ENCODE measurements around the gene NFIB. TPM values are rescaled to one million over a fixed set of nuclear protein-coding genes. Genes with fewer than 3 reads are reported as not detected.

The NFIB gene
- total RNA-seq, 1 donor from 2014 or later: 9.4 TPM

DNA sequence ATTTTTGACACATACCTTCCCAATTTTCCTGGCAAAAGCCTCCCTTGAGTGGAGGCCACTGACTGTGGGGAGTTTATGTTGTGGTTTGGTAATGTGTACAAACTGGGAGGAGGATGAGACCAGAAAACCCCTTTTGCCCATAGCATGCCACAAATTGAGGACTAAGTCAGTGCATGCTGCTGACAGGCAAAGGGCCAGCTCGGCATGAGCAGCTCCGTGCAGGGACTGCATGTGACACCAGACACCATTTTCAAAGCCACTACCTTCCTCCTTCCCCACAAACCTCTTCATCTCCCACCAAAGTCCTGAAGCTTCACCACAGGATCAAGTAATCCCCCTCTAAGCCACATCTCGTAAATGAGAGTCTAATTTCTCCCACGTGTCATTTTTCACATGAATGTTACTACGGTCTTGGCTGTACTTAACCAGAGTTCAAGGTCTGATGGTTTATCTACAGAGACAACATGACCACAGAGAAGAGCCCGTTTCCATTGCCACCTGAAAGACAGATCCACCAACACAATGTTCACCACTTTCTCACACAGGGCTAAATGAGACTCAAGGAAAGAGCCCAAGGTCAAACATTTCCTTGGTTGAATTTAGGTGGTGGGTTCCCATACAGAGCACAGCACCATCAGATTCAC lies 106.5 kb downstream of the NFIB start:
- H3K9ac ChIP-seq (ENCODE audit: low read length): no peak overlapping the region
- FAIRE-seq (no peak), DNase-seq (ENCODE audit: low read depth) (no peak)
- no peaks in the 10 kb centered on the region for H3K36me3 Mint-ChIP-seq (ENCODE audit: low read depth, unreplicated experiment)
- peaks cover 75% of the 10 kb centered on the region for H3K79me2 ChIP-seq (ENCODE audit: insufficient read depth, low read length)
- no peak overlapping the region for H3K27ac Mint-ChIP-seq (ENCODE audit: unreplicated experiment)
- H3K4me3 Mint-ChIP-seq (ENCODE audit: unreplicated experiment): no peak overlapping the region
- H3K36me3 ChIP-seq (ENCODE audit: insufficient read depth, low read length): no peaks in the 10 kb centered on the region
- no peaks in the 10 kb centered on the region for H3K9me3 ChIP-seq (ENCODE audit: insufficient read depth, low read depth, low read length)
- no peak overlapping the region for H3K4me3 ChIP-seq (ENCODE audit: insufficient read depth, low read depth, low read length)
- H3K4me1 Mint-ChIP-seq (ENCODE audit: low read depth, unreplicated experiment): peaks cover 15% of the 10 kb centered on the region
- H3K4me2 ChIP-seq (ENCODE audit: low read length): no peak overlapping the region
- TF ChIP-seq CTCF (IDR thresholded peaks at IDR 0.05; ENCODE audit: insufficient read depth, low read depth, low read length): no peak
- TF ChIP-seq EZH2 (IDR thresholded peaks at IDR 0.05; ENCODE audit: insufficient read depth, low read length): no peak
- no peaks in the 10 kb centered on the region for H3K9me3 Mint-ChIP-seq (ENCODE audit: unreplicated experiment)
- H2AFZ ChIP-seq (ENCODE audit: low read depth, low read length): no peak overlapping the region
- no peaks in the 10 kb centered on the region for H3K27me3 Mint-ChIP-seq (ENCODE audit: low read depth, unreplicated experiment)
- peaks cover 45% of the 10 kb centered on the region for H3K4me1 ChIP-seq (ENCODE audit: insufficient read depth, low read length)
- H3K27ac ChIP-seq (ENCODE audit: low read depth, low read length): no peak overlapping the region
- H3K27me3 ChIP-seq (ENCODE audit: insufficient read depth, low read length): no peaks in the 10 kb centered on the region
- H4K20me1 ChIP-seq (ENCODE audit: insufficient read depth, low read length): no peaks in the 10 kb centered on the region

- peak; percentile 97 for DNase-seq (ENCODE audit: low read depth)
- H4K20me1 ChIP-seq (ENCODE audit: insufficient read depth, low read length): no peaks in the 10 kb centered on the region
- peak overlapping the region; percentile 56 for H3K4me2 ChIP-seq (ENCODE audit: low read length)
- peak; percentile 98 for FAIRE-seq
- H3K79me2 ChIP-seq (ENCODE audit: insufficient read depth, low read length): peaks cover 72% of the 10 kb centered on the region
- peaks cover 35% of the 10 kb centered on the region for H3K4me1 ChIP-seq (ENCODE audit: insufficient read depth, low read length)
- no peak for TF ChIP-seq EZH2 (IDR thresholded peaks at IDR 0.05; ENCODE audit: insufficient read depth, low read length)
- TF ChIP-seq CTCF (IDR thresholded peaks at IDR 0.05; ENCODE audit: insufficient read depth, low read depth, low read length): no peak
- no peaks in the 10 kb centered on the region for H3K27me3 Mint-ChIP-seq (ENCODE audit: low read depth, unreplicated experiment)
- no peaks in the 10 kb centered on the region for H3K36me3 Mint-ChIP-seq (ENCODE audit: low read depth, unreplicated experiment)
- peak overlapping the region; percentile 4 for H3K27ac Mint-ChIP-seq (ENCODE audit: unreplicated experiment)
- H3K4me3 Mint-ChIP-seq (ENCODE audit: unreplicated experiment): no peak overlapping the region
- peak overlapping the region; percentile 69 for H3K27ac ChIP-seq (ENCODE audit: low read depth, low read length)
- no peaks in the 10 kb centered on the region for H3K27me3 ChIP-seq (ENCODE audit: insufficient read depth, low read length)
- H3K4me3 ChIP-seq (ENCODE audit: insufficient read depth, low read depth, low read length): no peak overlapping the region
- no peaks in the 10 kb centered on the region for H3K9me3 ChIP-seq (ENCODE audit: insufficient read depth, low read depth, low read length)
- peaks cover 12% of the 10 kb centered on the region for H3K4me1 Mint-ChIP-seq (ENCODE audit: low read depth, unreplicated experiment)
- no peaks in the 10 kb centered on the region for H3K36me3 ChIP-seq (ENCODE audit: insufficient read depth, low read length)
- H3K9ac ChIP-seq (ENCODE audit: low read length): no peak overlapping the region
- no peak overlapping the region for H2AFZ ChIP-seq (ENCODE audit: low read depth, low read length)
- no peaks in the 10 kb centered on the region for H3K9me3 Mint-ChIP-seq (ENCODE audit: unreplicated experiment)
Observed at GRCh38 chr9:14205463-14205862, 108.5 kb downstream of the NFIB start.

GRCh38 chr9:14203356-14204056 lies 110.4 kb downstream of the NFIB start:
- Histone ChIP-seq H3K9me3 (ENCODE audit: insufficient read depth, low read depth, low read length) (no peaks in the 10 kb centered on the region), H3K9ac (ENCODE audit: low read length) (peak overlapping the region; percentile 51), H3K4me3 (ENCODE audit: insufficient read depth, low read depth, low read length) (peak overlapping the region; percentile 35), H2AFZ (ENCODE audit: low read depth, low read length) (peak overlapping the region; percentile 71), H3K4me2 (ENCODE audit: low read length) (peak overlapping the region; percentile 71), H3K36me3 (ENCODE audit: insufficient read depth, low read length) (no peaks in the 10 kb centered on the region), H4K20me1 (ENCODE audit: insufficient read depth, low read length) (no peaks in the 10 kb centered on the region), H3K4me1 (ENCODE audit: insufficient read depth, low read length) (peaks cover 37% of the 10 kb centered on the region), H3K79me2 (ENCODE audit: insufficient read depth, low read length) (peaks cover 63% of the 10 kb centered on the region), H3K27ac (ENCODE audit: low read depth, low read length) (peak overlapping the region; percentile 36), H3K27me3 (ENCODE audit: insufficient read depth, low read length) (no peaks in the 10 kb centered on the region)
- H3K4me1 Mint-ChIP-seq (ENCODE audit: low read depth, unreplicated experiment): peaks cover 10% of the 10 kb centered on the region
- H3K36me3 Mint-ChIP-seq (ENCODE audit: low read depth, unreplicated experiment): no peaks in the 10 kb centered on the region
- FAIRE-seq: no peak
- H3K9me3 Mint-ChIP-seq (ENCODE audit: unreplicated experiment): no peaks in the 10 kb centered on the region
- DNase-seq (ENCODE audit: low read depth): peak; percentile 41
- H3K4me3 Mint-ChIP-seq (ENCODE audit: unreplicated experiment): no peak overlapping the region
- H3K27me3 Mint-ChIP-seq (ENCODE audit: low read depth, unreplicated experiment): no peaks in the 10 kb centered on the region
- TF ChIP-seq CTCF (IDR thresholded peaks at IDR 0.05; ENCODE audit: insufficient read depth, low read depth, low read length) (no peak), EZH2 (IDR thresholded peaks at IDR 0.05; ENCODE audit: insufficient read depth, low read length) (no peak)
- H3K27ac Mint-ChIP-seq (ENCODE audit: unreplicated experiment): no peak overlapping the region
